ENCODE data around the gene PRSS27.

Gene PRSS27

GRCh38 chr16:2711370-2712062 is 8.5 kb downstream of the PRSS27 start:
- no peak overlapping the region for H3K4me3 ChIP-seq (ENCODE audit: low read length)
- peaks cover 15% of the 10 kb centered on the region; the same call in 1 of the 2 replicates for H3K36me3 ChIP-seq (ENCODE audit: insufficient read depth, low read depth, low read length)
- no peak overlapping the region for H3K27ac ChIP-seq (ENCODE audit: low read length)
- H3K4me1 ChIP-seq (ENCODE audit: insufficient read depth, low read length), result no peaks in the 10 kb centered on the region
- no peaks in the 10 kb centered on the region for H3K9me3 ChIP-seq (ENCODE audit: insufficient read depth, low read depth, low read length)
- H3K9ac ChIP-seq (ENCODE audit: low read depth, low read length), result no peak overlapping the region
- H3K27me3 ChIP-seq (ENCODE audit: insufficient read depth, low read length), result peaks cover 9% of the 10 kb centered on the region

GRCh38 chr16:2710711-2711231 is 9.3 kb downstream of the PRSS27 start:
- no peak overlapping the region for H3K9ac ChIP-seq (ENCODE audit: low read depth, low read length)

GRCh38 chr16:2710021-2710710 is 9.9 kb downstream of the PRSS27 start:
- no peaks in the 10 kb centered on the region for H3K9me3 ChIP-seq (ENCODE audit: insufficient read depth, low read depth, low read length)
- no peaks in the 10 kb centered on the region for H3K4me1 ChIP-seq (ENCODE audit: insufficient read depth, low read length)
- no peak overlapping the region for H3K27ac ChIP-seq (ENCODE audit: low read length)
- H3K4me3 ChIP-seq (ENCODE audit: low read length), result no peak overlapping the region
- no peak overlapping the region for H3K9ac ChIP-seq (ENCODE audit: low read depth, low read length)
- H3K36me3 ChIP-seq (ENCODE audit: insufficient read depth, low read depth, low read length), result peaks cover 15% of the 10 kb centered on the region; the same call in 1 of the 2 replicates
- H3K27me3 ChIP-seq (ENCODE audit: insufficient read depth, low read length), result no peaks in the 10 kb centered on the region

More at GRCh38 chr16:2710711-2711231, 9.3 kb downstream of the PRSS27 start:
- H3K4me3 ChIP-seq (ENCODE audit: low read length), result no peak overlapping the region
- H3K27me3 ChIP-seq (ENCODE audit: insufficient read depth, low read length), result peaks cover 1% of the 10 kb centered on the region; the same call in 1 of the 2 replicates
- H3K9me3 ChIP-seq (ENCODE audit: insufficient read depth, low read depth, low read length), result no peaks in the 10 kb centered on the region
- peaks cover 15% of the 10 kb centered on the region; the same call in 1 of the 2 replicates for H3K36me3 ChIP-seq (ENCODE audit: insufficient read depth, low read depth, low read length)
- no peaks in the 10 kb centered on the region for H3K4me1 ChIP-seq (ENCODE audit: insufficient read depth, low read length)
- H3K27ac ChIP-seq (ENCODE audit: low read length), result no peak overlapping the region

GRCh38 chr16:2709588-2709984 is 10.4 kb downstream of the PRSS27 start:
- Histone ChIP-seq H3K36me3 (ENCODE audit: insufficient read depth, low read depth, low read length) (peaks cover 15% of the 10 kb centered on the region; the same call in 1 of the 2 replicates), H3K9ac (ENCODE audit: low read depth, low read length) (no peak overlapping the region), H3K27me3 (ENCODE audit: insufficient read depth, low read length) (no peaks in the 10 kb centered on the region), H3K4me1 (ENCODE audit: insufficient read depth, low read length) (no peaks in the 10 kb centered on the region), H3K4me3 (ENCODE audit: low read length) (no peak overlapping the region), H3K27ac (ENCODE audit: low read length) (no peak overlapping the region), H3K9me3 (ENCODE audit: insufficient read depth, low read depth, low read length) (no peaks in the 10 kb centered on the region)

- Histone ChIP-seq H3K27me3 (ENCODE audit: insufficient read depth, low read length) (no peaks in the 10 kb centered on the region), H3K9ac (ENCODE audit: low read depth, low read length) (no peak overlapping the region), H3K27ac (ENCODE audit: low read length) (no peak overlapping the region), H3K36me3 (ENCODE audit: insufficient read depth, low read depth, low read length) (peaks cover 15% of the 10 kb centered on the region; the same call in 1 of the 2 replicates), H3K9me3 (ENCODE audit: insufficient read depth, low read depth, low read length) (no peaks in the 10 kb centered on the region), H3K4me3 (ENCODE audit: low read length) (no peak overlapping the region), H3K4me1 (ENCODE audit: insufficient read depth, low read length) (no peaks in the 10 kb centered on the region)
Observed at GRCh38 chr16:2708955-2709587, 11.0 kb downstream of the PRSS27 start.

- no peak overlapping the region for H3K27ac ChIP-seq (ENCODE audit: low read length)
- H3K4me3 ChIP-seq (ENCODE audit: low read length), result no peak overlapping the region
- H3K9me3 ChIP-seq (ENCODE audit: insufficient read depth, low read depth, low read length), result no peaks in the 10 kb centered on the region
- no peaks in the 10 kb centered on the region for H3K27me3 ChIP-seq (ENCODE audit: insufficient read depth, low read length)
- no peak overlapping the region for H3K9ac ChIP-seq (ENCODE audit: low read depth, low read length)
- H3K4me1 ChIP-seq (ENCODE audit: insufficient read depth, low read length), result no peaks in the 10 kb centered on the region
- H3K36me3 ChIP-seq (ENCODE audit: insufficient read depth, low read depth, low read length), result peaks cover 15% of the 10 kb centered on the region; the same call in 1 of the 2 replicates
Observed at GRCh38 chr16:2708290-2708639, 11.8 kb downstream of the PRSS27 start.

GRCh38 chr16:2707368-2708289 is 12.4 kb downstream of the PRSS27 start:
- no peaks in the 10 kb centered on the region for H3K4me1 ChIP-seq (ENCODE audit: insufficient read depth, low read length)
- H3K27me3 ChIP-seq (ENCODE audit: insufficient read depth, low read length), result no peaks in the 10 kb centered on the region
- H3K9ac ChIP-seq (ENCODE audit: low read depth, low read length), result no peak overlapping the region
- no peaks in the 10 kb centered on the region for H3K9me3 ChIP-seq (ENCODE audit: insufficient read depth, low read depth, low read length)
- H3K4me3 ChIP-seq (ENCODE audit: low read length), result no peak overlapping the region
- no peak overlapping the region for H3K27ac ChIP-seq (ENCODE audit: low read length)
- peaks cover 16% of the 10 kb centered on the region for H3K36me3 ChIP-seq (ENCODE audit: insufficient read depth, low read depth, low read length)

GRCh38 chr16:2706611-2707311 is 13.3 kb downstream of the PRSS27 start:
- H3K36me3 ChIP-seq (ENCODE audit: insufficient read depth, low read depth, low read length), result peaks cover 21% of the 10 kb centered on the region
- no peaks in the 10 kb centered on the region for H3K4me1 ChIP-seq (ENCODE audit: insufficient read depth, low read length)
- H3K4me3 ChIP-seq (ENCODE audit: low read length), result no peak overlapping the region
- no peak overlapping the region for H3K27ac ChIP-seq (ENCODE audit: low read length)
- no peak overlapping the region for H3K9ac ChIP-seq (ENCODE audit: low read depth, low read length)
- H3K9me3 ChIP-seq (ENCODE audit: insufficient read depth, low read depth, low read length), result no peaks in the 10 kb centered on the region
- no peaks in the 10 kb centered on the region for H3K27me3 ChIP-seq (ENCODE audit: insufficient read depth, low read length)

- H3K4me3 ChIP-seq (ENCODE audit: low read length), result no peak overlapping the region
- peaks cover 21% of the 10 kb centered on the region for H3K36me3 ChIP-seq (ENCODE audit: insufficient read depth, low read depth, low read length)
- H3K9ac ChIP-seq (ENCODE audit: low read depth, low read length), result no peak overlapping the region
- no peaks in the 10 kb centered on the region for H3K4me1 ChIP-seq (ENCODE audit: insufficient read depth, low read length)
- H3K27ac ChIP-seq (ENCODE audit: low read length), result no peak overlapping the region
- H3K27me3 ChIP-seq (ENCODE audit: insufficient read depth, low read length), result no peaks in the 10 kb centered on the region
- H3K9me3 ChIP-seq (ENCODE audit: insufficient read depth, low read depth, low read length), result no peaks in the 10 kb centered on the region
Observed at GRCh38 chr16:2706085-2706484, 13.9 kb downstream of the PRSS27 start.

GRCh38 chr16:2705351-2705750 is 14.7 kb downstream of the PRSS27 start:
- Histone ChIP-seq H3K4me3 (ENCODE audit: low read length) (no peak overlapping the region), H3K27ac (ENCODE audit: low read length) (no peak overlapping the region), H3K36me3 (ENCODE audit: insufficient read depth, low read depth, low read length) (peaks cover 22% of the 10 kb centered on the region), H3K27me3 (ENCODE audit: insufficient read depth, low read length) (no peaks in the 10 kb centered on the region), H3K4me1 (ENCODE audit: insufficient read depth, low read length) (no peaks in the 10 kb centered on the region), H3K9me3 (ENCODE audit: insufficient read depth, low read depth, low read length) (no peaks in the 10 kb centered on the region), H3K9ac (ENCODE audit: low read depth, low read length) (no peak overlapping the region)

GRCh38 chr16:2704983-2705275 is 15.1 kb downstream of the PRSS27 start:
- H3K4me3 ChIP-seq (ENCODE audit: low read length), result no peak overlapping the region
- H3K27ac ChIP-seq (ENCODE audit: low read length), result no peak overlapping the region
- no peaks in the 10 kb centered on the region for H3K9me3 ChIP-seq (ENCODE audit: insufficient read depth, low read depth, low read length)
- no peaks in the 10 kb centered on the region for H3K27me3 ChIP-seq (ENCODE audit: insufficient read depth, low read length)
- peaks cover 26% of the 10 kb centered on the region for H3K36me3 ChIP-seq (ENCODE audit: insufficient read depth, low read depth, low read length)
- H3K9ac ChIP-seq (ENCODE audit: low read depth, low read length), result no peak overlapping the region
- no peaks in the 10 kb centered on the region for H3K4me1 ChIP-seq (ENCODE audit: insufficient read depth, low read length)
